ENCODE measurements around the gene RTP5. TPM values are rescaled to one million over a fixed set of nuclear protein-coding genes. Genes with fewer than 3 reads are reported as not detected.

RTP5 gene
- total RNA-seq, 4 donors from 2014 or later, result not detected

GRCh38 chr2:241876528-241877196 lies 7.1 kb downstream of the RTP5 start:
- Histone ChIP-seq H3K4me1 (peaks cover 0 to 18% (median 3%) of the 10 kb centered on the region in 3 donors), H3K4me3 (no peak overlapping the region), H3K27ac (no peak overlapping the region), H3K36me3 (no peaks in the 10 kb centered on the region), H3K9me3 (no peaks in the 10 kb centered on the region), H3K27me3 (peaks cover 19% of the 10 kb centered on the region)
- no peak for TF ChIP-seq POLR2A (IDR thresholded peaks at IDR 0.05)
- TF ChIP-seq POLR2AphosphoS5 (IDR thresholded peaks at IDR 0.05), result no peak
- TF ChIP-seq CTCF (IDR thresholded peaks at IDR 0.05), result no peak
- no peak for TF ChIP-seq EP300 (IDR thresholded peaks at IDR 0.05)
- no peak for ATAC-seq
- WGBS, 2 donors (ENCODE audit: low coverage in 1 of 2), result no CpG with 5 or more reads among the region's 18 CpGs

- Histone ChIP-seq H3K27me3 (peaks cover 13% of the 10 kb centered on the region), H3K36me3 (no peaks in the 10 kb centered on the region), H3K4me1 (peaks cover 0 to 23% (median 9%) of the 10 kb centered on the region in 3 donors), H3K27ac (no peak overlapping the region), H3K9me3 (no peaks in the 10 kb centered on the region), H3K4me3 (no peak overlapping the region)
- TF ChIP-seq CTCF (IDR thresholded peaks at IDR 0.05) (no peak), EP300 (IDR thresholded peaks at IDR 0.05) (no peak), POLR2AphosphoS5 (IDR thresholded peaks at IDR 0.05) (no peak), POLR2A (IDR thresholded peaks at IDR 0.05) (no peak)
- ATAC-seq, result no peak
- WGBS, 2 donors (ENCODE audit: low coverage in 1 of 2), result 39% methylated on average over 4 of the region's 16 CpGs; no CpG with 5 or more reads in 1 of the 2 donors
These were observed 7.7 kb downstream of the RTP5 start for GRCh38 chr2:241877197-241877685.

- WGBS, 2 donors (ENCODE audit: low coverage in 1 of 2), result 27 to 49% methylated on average over 6 to 10 of the region's 27 CpGs
- H3K9me3 ChIP-seq, result no peaks in the 10 kb centered on the region
- peak; percentile 34 for ATAC-seq
- H3K27ac ChIP-seq, result no peak overlapping the region
- H3K4me3 ChIP-seq, result no peak overlapping the region
- H3K4me1 ChIP-seq, result peaks cover 0 to 34% (median 13%) of the 10 kb centered on the region in 3 donors
- TF ChIP-seq CTCF (IDR thresholded peaks at IDR 0.05), result peak in 3 of 4 experiments; percentile 57 to 80 (median 72)
- no peak for TF ChIP-seq POLR2AphosphoS5 (IDR thresholded peaks at IDR 0.05)
- TF ChIP-seq EP300 (IDR thresholded peaks at IDR 0.05), result no peak
- TF ChIP-seq POLR2A (IDR thresholded peaks at IDR 0.05), result no peak
- H3K36me3 ChIP-seq, result no peaks in the 10 kb centered on the region
- H3K27me3 ChIP-seq, result peaks cover 5% of the 10 kb centered on the region
These were observed 8.8 kb downstream of the RTP5 start for GRCh38 chr2:241877989-241878970.

- H3K9me3 ChIP-seq, result no peaks in the 10 kb centered on the region
- no peaks in the 10 kb centered on the region for H3K36me3 ChIP-seq
- no peak for ATAC-seq
- WGBS, 2 donors (ENCODE audit: low coverage in 1 of 2), result no CpG with 5 or more reads among the region's 9 CpGs
- H3K27me3 ChIP-seq, result peaks cover 3% of the 10 kb centered on the region
- TF ChIP-seq CTCF (IDR thresholded peaks at IDR 0.05), result no peak
- no peak for TF ChIP-seq EP300 (IDR thresholded peaks at IDR 0.05)
- TF ChIP-seq POLR2A (IDR thresholded peaks at IDR 0.05), result no peak
- TF ChIP-seq POLR2AphosphoS5 (IDR thresholded peaks at IDR 0.05), result no peak
- no peak overlapping the region for H3K4me3 ChIP-seq
- H3K4me1 ChIP-seq, result peaks cover 0 to 35% (median 13%) of the 10 kb centered on the region in 3 donors
- no peak overlapping the region for H3K27ac ChIP-seq
These were observed 9.8 kb downstream of the RTP5 start for GRCh38 chr2:241879326-241879725.

Measured in gastroesophageal sphincter (tissue), 4 donors.